Activated CD8-positive, alpha-beta memory T cell treated with anti-CD3 and anti-CD28 coated beads, Interleukin-2, amount 50 U/mL, for 1 hour (primary cell): Measurements from ENCODE around the gene FKBP15.
"Not testable (repeated sequence)": the region's sequence is repeated elsewhere in the genome, so short reads cannot be mapped to it uniquely, and the experiment has no call there.

Experiments used
- DNase-seq: peaks from one replicate; pipeline ENCODE4 v3.0.0-alpha.2; 2020; ENCODE audit errors: extremely low read depth

Gene FKBP15

GRCh38 chr9:113178087-113178486, 43.0 kb downstream of the FKBP15 start:
- no peak for DNase-seq

- no peak for DNase-seq
Measured at GRCh38 chr9:113177251-113177650, 43.8 kb downstream of the FKBP15 start.

- DNase-seq: no peak
Measured at GRCh38 chr9:113176803-113177202, 44.3 kb downstream of the FKBP15 start.

GRCh38 chr9:113173341-113173740, 47.7 kb downstream of the FKBP15 start:
- no peak for DNase-seq

GRCh38 chr9:113168809-113169208, 52.3 kb downstream of the FKBP15 start:
- no peak for DNase-seq

GRCh38 chr9:113166039-113166438, 55.0 kb downstream of the FKBP15 start:
- no peak for DNase-seq

GRCh38 chr9:113164536-113165300, 56.4 kb downstream of the FKBP15 start:
- DNase-seq: no peak

- no peak for DNase-seq
Measured at GRCh38 chr9:113163001-113163400, 58.1 kb downstream of the FKBP15 start.

- DNase-seq: no peak
Measured at GRCh38 chr9:113160571-113160970, 60.5 kb downstream of the FKBP15 start.

- no peak for DNase-seq
Measured at GRCh38 chr9:113158446-113158845, 62.6 kb downstream of the FKBP15 start.

- no peak for DNase-seq
Measured at GRCh38 chr9:113156880-113157279, 64.2 kb downstream of the FKBP15 start.

- DNase-seq: no peak
Measured at GRCh38 chr9:113155911-113156588, 65.0 kb downstream of the FKBP15 start.

GRCh38 chr9:113154946-113155345, 66.1 kb downstream of the FKBP15 start:
- no peak for DNase-seq

- DNase-seq: no peak
Measured at GRCh38 chr9:113154471-113154870, 66.6 kb downstream of the FKBP15 start.

- DNase-seq: no peak
Measured at GRCh38 chr9:113153599-113153998, 67.5 kb downstream of the FKBP15 start.

GRCh38 chr9:113152699-113153098, 68.4 kb downstream of the FKBP15 start:
- DNase-seq: no peak

GRCh38 chr9:113151696-113152630, 69.1 kb downstream of the FKBP15 start:
- no peak for DNase-seq

GRCh38 chr9:113150670-113151611, 70.1 kb downstream of the FKBP15 start, which contains the start of gene SLC31A2:
Gene SLC31A2, plus strand, starts transcription at chr9:113151007. Its CDS starts 68 bp downstream, at chr9:113151075.
- peak; percentile 45 for DNase-seq

GRCh38 chr9:113149561-113149960, 71.5 kb downstream of the FKBP15 start:
- DNase-seq: not testable (repeated sequence)

GRCh38 chr9:113148781-113149510, 72.1 kb downstream of the FKBP15 start:
- DNase-seq: no peak
